GM12892 (cell line): ENCODE data around the gene MYOCD.

Experiments
- POLR2A ChIP-seq: IDR thresholded peaks from 2 replicates; pipeline ENCODE4 v1.6.1; 2011; ENCODE audit warnings: low read depth, low read length, control low read depth
- POLR2AphosphoS5 ChIP-seq: IDR thresholded peaks from 2 replicates; pipeline ENCODE4 v1.6.1; 2011; ENCODE audit warnings: low read depth, low read length, control low read depth

- TF ChIP-seq POLR2AphosphoS5: peak; percentile 70
- peak; percentile 66 for TF ChIP-seq POLR2A
These were observed 150.0 kb downstream of the MYOCD start for GRCh38 chr17:12815642-12816141.
